ENCODE results near the gene GPM6B.
"Not testable (repeated sequence)": the region's sequence is repeated elsewhere in the genome, so short reads cannot be mapped to it uniquely, and the experiment has no call there.

Gene GPM6B

GRCh38 chrX:13763489-13763888 lies 53.4 kb downstream of the GPM6B start:
- DNase-seq, result no peak

- DNase-seq, result no peak
Observed at GRCh38 chrX:13761606-13762414, 55.1 kb downstream of the GPM6B start.

- no peak for DNase-seq
Observed at GRCh38 chrX:13760426-13760825, 56.5 kb downstream of the GPM6B start.

GRCh38 chrX:13759152-13759718 lies 57.7 kb downstream of the GPM6B start:
- peak; percentile 18 for DNase-seq

- no peak for DNase-seq
Observed at GRCh38 chrX:13756381-13756780, 60.5 kb downstream of the GPM6B start.

- DNase-seq, result no peak
Observed at GRCh38 chrX:13755254-13755653, 61.6 kb downstream of the GPM6B start.

GRCh38 chrX:13754765-13755164 lies 62.1 kb downstream of the GPM6B start:
- peak; percentile 51 for DNase-seq

- no peak for DNase-seq
Observed at GRCh38 chrX:13752646-13753045, 64.2 kb downstream of the GPM6B start.

GRCh38 chrX:13752141-13752540 lies 64.8 kb downstream of the GPM6B start:
- DNase-seq, result no peak

GRCh38 chrX:13750812-13751211 lies 66.1 kb downstream of the GPM6B start:
- no peak for DNase-seq

- no peak for DNase-seq
Observed at GRCh38 chrX:13750204-13750603, 66.7 kb downstream of the GPM6B start.

GRCh38 chrX:13748486-13748885 lies 68.4 kb downstream of the GPM6B start:
- no peak for DNase-seq

GRCh38 chrX:13747836-13748235 lies 69.1 kb downstream of the GPM6B start:
- DNase-seq, result no peak

- no peak for DNase-seq
Observed at GRCh38 chrX:13742397-13743176, 74.3 kb downstream of the GPM6B start.

GRCh38 chrX:13741695-13742094 lies 75.2 kb downstream of the GPM6B start:
- DNase-seq, result no peak

GRCh38 chrX:13734278-13735172 lies 82.4 kb downstream of the GPM6B start, which contains the start of the genes OFD1 and TRAPPC2:
Gene OFD1 (plus strand): TSS chrX:13734748. CDS start chrX:13735072, 324 bp downstream.
Gene TRAPPC2 (minus strand): TSS chrX:13734620. CDS start chrX:13719963, 14,657 bp downstream.
- DNase-seq, result peak; percentile 84

GRCh38 chrX:13733506-13733905 lies 83.4 kb downstream of the GPM6B start:
- no peak for DNase-seq

- no peak for DNase-seq
Observed at GRCh38 chrX:13732246-13733067, 84.4 kb downstream of the GPM6B start.

- DNase-seq, result not testable (repeated sequence)
Observed at GRCh38 chrX:13730523-13730922, 86.4 kb downstream of the GPM6B start.

GRCh38 chrX:13726583-13726982 lies 90.3 kb downstream of the GPM6B start:
- DNase-seq, result not testable (repeated sequence)

GRCh38 chrX:13724878-13725277 lies 92.0 kb downstream of the GPM6B start:
- not testable (repeated sequence) for DNase-seq
